ENCODE results near the gene CREB5.
"Not testable (repeated sequence)": the region's sequence is repeated elsewhere in the genome, so short reads cannot be mapped to it uniquely, and the experiment has no call there.

CREB5 gene

DNA sequence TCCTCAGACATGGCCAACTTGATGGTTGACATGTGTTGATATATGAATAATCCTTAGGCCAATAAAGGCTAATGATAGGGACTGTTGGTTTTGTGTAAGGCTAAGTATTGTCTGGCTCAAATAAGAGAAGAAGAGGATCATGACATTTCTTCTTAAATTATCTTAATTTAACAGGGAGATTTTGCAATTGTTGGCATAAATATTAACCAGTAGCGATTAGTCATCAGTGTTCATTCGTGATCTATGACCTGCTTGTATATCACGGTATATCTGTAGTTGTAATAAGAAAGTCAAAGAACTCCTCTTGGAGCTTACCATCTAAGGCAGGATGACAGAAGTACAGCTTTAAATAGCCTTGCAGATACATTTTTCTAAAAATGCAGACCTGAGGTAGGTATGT is 196.4 kb downstream of the CREB5 start:
- DNase-seq (ENCODE audit: low read depth in 2 of 2): no peak

DNA sequence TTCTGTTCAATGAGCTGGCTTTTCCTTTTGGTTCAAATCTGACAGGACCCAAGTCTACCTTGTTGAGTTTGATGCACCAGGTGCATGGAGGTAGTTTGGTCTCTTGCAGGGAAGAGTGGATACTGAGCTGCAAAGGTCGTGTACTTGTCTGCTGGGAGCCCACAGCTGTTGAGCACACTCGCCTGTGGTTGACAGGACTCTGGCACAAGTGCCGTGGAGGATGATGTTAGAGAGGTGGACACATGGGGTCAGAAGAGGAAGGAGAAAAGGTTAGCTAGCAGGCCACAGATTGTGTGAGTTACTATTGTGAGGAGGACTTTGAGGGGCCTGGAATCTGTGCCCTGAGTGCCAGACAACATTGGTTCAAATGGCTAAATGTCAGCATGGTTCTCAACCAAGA is 197.3 kb downstream of the CREB5 start:
- no peak for DNase-seq (ENCODE audit: low read depth in 2 of 2)

DNA sequence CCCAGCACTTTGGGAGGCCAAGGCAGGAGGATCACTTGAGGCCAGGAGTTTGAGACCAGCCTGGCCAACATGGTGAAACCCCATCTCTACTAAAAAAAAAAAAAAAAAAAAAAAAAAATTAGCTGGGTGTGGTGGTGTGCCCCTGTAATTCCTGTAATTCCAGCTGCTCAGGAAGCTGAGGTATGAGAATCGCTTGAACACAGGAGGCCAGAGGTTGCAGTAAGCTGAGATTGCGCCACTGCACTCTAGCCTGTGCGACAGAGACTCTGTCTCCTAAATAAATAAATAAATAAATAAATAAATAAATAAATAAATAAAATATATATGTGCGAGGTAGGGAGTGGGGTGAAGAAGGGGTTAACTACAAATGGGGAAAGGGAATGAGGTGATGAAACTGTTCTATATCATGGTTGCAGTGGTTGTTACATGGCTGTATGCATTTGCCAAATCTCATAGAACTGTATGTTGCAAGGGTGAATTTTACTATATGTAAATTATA is 199.1 kb downstream of the CREB5 start:
- not testable (repeated sequence) for DNase-seq (ENCODE audit: low read depth in 2 of 2)

DNA sequence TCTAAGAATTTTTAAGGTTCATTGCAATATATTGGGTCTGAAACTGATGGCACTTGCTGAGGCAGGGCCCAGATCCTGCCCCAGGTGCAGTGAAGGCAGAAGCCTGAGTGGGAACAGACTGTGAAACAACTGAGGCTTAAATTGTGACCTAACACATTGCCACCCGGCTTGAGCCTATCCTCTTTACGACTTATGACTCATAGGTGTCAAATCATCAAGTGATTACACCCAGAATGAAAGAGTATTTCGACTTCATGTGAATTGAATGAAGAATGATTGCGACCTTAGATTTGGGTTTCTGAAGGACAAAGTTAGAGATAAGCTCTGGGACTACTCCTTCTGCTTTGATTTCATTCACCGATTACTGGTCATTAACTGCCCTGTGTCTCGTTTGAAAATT is 200.9 kb downstream of the CREB5 start:
- DNase-seq (ENCODE audit: low read depth in 2 of 2): no peak

DNA sequence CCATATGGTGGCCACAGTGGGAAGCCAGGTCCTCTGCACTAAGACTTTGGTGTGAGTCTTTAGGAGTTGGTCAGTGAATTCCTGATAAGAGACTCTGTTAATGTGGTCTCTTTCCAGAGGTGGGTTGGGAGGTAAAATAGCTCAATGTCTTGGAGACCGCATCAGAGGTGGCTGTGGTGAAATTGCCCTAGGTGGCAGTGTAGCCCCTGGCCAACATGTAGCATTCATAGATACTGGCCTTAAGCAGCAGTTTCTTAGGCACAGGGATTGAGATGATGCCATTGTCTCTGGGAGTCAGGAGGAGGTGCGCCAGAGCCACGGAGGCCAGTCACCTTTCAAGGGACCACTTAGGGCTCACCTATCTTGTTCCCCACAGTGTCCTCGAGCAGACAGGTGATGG is 202.8 kb downstream of the CREB5 start:
- no peak for DNase-seq (ENCODE audit: low read depth in 2 of 2)

DNA sequence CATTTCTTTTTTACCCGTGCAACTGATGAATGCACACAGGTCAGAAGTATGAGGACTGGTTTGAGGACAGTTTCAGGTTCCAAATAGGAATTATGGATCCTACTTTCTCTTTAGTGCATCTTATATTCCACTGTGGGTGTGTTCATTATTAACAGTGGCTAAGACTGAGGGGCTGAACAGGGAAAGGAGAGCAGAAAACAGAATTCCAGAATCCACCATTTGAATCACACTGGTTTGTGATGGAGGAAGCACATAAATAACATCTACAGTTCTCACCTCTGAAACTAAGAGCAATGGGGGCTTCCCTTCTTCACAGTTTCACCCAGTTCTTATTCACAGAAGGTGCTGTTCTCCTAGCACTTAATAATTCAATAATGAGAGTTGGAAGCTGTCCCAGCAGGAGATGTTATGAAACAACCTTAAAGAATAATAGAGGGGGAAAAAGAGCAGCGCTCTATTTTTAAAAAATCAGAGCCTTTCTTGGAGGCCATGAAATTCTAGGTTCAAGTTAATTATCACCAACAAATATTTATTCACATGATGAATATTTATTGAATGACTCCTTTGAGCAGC is 205.1 kb downstream of the CREB5 start:
- DNase-seq (ENCODE audit: low read depth in 2 of 2): no peak

DNA sequence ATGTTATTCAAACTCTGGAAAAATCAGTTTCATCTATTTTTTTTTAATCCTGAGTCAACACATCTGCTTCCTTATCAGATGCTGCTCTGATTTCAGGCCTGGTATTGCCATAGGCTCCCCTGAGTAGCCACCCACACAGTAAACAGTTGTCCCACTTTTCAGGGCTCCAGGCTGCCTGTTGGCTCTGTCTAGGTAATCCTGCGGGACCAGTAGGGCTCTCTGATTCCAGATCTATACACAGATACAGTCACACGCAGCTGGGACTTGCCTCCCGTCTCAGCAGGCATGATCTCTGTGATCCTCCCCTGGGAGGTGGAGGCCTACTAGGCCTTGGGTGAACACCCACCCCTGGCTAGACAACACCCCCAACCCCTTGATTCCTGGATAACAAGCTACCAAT is 206.1 kb downstream of the CREB5 start:
- no peak for DNase-seq (ENCODE audit: low read depth in 2 of 2)

DNA sequence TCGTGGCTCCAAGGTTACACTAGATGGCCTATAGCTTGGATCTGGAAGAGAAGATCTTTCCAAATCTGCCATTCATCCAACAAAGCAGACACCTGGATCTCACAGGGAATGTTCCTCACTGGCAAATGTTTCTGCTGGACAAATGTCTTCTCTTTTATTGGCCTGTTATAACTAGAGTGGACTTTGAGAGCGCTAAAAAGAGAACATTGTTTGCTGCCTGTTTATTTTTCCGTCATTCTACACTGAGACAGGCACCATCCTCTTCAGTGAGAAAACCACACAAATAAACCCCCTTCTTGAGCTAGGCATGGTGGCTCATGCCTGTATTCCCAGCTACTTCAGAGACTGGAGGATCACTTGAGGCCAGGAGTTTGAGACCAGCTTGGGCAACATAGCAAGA is 206.9 kb downstream of the CREB5 start:
- no peak for DNase-seq (ENCODE audit: low read depth in 2 of 2)

DNA sequence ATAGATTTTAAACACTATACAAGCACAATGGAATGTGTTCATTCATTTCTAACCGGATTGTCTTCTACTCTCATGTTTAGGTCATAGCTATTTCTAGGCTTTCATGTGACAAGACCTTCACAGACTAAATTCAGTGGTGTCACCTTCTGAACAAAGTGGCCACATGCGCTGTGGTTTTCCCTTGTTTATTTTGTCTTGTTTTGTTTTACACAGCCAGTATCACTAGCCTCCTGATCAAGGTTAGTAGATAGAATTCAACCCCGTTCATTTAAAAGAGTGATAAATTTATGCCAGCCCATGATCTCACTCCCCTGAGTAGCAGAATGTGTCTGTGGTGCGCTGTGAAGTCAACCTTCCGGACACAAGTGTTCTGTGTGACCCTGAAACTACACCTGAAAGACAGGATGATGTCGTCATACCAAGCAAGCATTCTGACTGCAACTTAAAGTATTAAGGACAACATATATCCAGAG is 209.1 kb downstream of the CREB5 start:
- DNase-seq (ENCODE audit: low read depth in 2 of 2): no peak

DNA sequence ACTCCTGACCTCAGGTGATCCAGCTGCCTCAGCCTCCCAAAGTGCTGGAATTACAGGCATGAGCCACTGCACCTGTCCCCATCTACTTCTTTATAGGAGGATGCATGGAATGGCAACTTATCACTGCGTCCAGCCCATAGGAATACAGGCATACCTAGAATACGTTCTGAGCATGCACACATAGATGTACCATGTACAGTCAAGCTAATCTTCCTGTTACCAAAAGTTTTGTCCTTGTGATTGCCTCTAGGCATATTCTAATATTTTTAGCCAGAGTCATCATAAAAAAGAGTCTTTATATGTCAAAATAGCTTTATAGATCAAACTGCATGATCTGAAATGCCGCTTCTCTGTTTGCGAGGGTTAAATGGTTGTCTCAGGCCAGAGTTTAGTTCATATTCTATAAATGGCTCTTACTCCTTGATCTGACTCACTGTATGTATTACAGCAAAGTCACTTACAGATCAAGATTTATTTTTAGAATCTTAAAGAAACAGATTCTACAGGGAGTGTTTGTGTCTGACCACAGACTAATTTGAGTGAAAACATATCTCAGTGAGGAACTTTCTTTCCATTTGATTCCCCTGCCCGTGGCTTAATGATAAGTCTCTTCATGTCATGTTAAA is 210.9 kb downstream of the CREB5 start:
- no peak for DNase-seq (ENCODE audit: low read depth in 2 of 2)

DNA sequence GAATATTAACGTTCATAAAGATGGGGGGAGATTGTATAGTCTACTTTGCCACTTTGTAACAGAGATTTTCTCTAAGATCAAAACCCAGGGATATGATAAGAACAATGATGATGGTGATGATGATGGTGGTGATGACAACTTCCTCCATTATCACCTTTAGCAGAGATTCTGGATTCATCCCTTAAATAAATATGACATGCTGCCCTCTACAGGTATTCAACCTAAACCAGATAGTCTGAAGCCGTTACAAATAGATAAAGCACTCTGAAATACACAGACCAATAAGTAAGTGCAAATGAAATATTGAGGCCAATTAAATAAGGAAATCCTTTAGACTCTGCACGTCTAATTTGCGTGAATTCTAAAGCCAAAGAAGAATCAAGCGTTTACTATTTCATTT is 211.5 kb downstream of the CREB5 start:
- no peak for DNase-seq (ENCODE audit: low read depth in 2 of 2)

DNA sequence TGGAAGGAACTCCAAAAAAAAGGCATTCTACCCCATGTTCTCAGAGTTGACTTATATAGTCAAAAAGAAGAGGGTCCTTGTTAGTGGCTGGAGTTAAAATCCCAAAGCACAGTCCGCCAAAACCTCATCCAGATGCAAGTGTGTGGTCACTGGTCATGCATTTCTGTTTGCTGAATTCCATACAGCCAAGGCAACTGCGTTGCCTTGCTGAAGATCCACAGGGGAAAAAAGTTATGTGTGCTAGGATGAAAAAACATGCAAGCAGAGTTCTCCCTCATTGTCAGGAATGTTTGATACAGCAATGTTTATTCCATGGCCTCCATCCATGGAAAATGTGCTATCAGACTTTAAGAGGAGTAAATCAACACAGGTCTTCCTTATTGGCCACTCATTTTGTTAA is 213.1 kb downstream of the CREB5 start:
- DNase-seq (ENCODE audit: low read depth in 2 of 2): no peak

DNA sequence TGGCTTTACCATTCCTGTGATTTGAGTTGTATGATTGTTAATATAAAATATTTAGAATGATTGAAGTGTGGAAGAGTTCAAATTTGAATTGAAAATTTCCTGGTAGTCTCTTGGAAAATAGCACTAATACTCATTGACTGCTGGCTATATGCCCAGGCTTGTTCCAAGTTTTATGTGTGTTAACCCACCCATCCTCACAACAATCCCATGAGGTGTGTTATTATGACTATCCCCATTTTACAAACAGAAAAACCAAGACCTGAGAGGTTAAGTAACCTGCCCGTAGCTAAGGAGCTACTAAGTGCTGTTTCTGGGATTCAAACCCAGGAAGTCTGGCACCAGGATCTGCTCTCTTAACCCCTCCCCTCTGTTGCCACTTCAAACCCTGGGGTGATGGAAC is 213.9 kb downstream of the CREB5 start:
- DNase-seq (ENCODE audit: low read depth in 2 of 2): no peak

DNA sequence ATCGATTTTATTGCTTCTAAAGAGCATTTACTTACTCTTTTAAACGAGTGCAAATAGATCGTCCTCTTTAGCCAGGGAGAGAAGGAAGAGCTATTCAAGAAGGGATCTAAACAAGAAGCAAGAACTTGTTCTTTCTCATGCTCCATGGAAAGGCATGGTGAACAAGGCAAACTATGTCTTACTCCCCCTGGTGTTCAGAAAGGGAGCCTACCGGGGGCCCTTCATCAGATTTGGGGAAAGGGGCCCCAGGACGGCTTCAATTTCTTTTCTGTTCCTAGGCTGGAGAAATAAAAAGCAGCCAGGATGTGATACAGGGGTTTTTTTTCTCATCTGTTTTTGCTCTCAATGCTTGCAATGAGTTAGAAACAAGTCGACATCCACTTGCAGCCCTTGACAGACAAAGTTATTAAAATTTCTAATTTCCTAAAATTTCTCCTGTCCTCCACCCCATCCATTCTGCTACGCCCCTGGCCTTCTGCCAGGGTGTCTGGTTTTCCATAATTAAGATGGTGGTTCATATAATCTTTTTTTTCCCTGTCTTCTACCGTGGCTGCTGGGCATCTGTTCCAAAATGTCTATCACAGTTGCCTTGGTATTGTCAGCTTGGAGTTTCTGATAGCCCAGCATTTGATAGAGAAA is 214.4 kb downstream of the CREB5 start:
- no peak for DNase-seq (ENCODE audit: low read depth in 2 of 2)

DNA sequence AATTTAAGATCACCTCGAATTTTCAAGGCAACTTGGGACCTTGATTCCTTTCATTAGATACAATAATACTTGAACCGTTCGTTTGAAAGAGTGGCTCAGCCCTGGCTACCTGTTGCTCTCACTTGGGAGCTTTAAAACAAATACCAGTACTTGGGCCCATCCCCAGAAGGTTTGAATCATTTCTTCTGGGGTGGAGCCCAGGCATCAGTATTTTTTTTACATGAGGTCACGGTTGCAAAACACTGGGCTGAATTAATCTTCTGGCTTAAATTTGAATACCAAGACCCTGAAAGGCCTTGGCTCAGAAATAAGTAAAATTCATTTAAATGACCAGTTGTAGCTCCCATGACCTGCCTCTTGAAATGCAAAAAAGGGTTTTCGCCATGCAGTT is 214.9 kb downstream of the CREB5 start:
- DNase-seq (ENCODE audit: low read depth in 2 of 2): no peak

DNA sequence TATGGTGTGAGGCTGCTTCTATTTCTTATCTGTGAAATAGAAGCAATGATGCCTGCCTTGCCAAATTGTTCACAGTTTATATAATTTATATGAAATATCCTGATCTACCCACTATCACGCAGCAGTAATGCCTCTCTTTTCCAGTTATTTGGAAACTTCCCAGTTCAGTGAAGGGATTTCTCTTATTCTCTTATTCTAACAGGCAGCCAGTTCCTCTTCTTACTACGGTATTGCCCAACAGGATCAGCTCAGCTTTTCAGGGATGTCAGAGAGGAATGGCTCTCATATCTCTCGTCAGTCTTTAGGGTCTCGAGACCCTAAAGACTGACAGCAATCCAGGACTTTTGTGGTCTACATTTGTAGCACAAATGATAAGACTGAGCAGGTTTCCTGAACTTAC is 215.6 kb downstream of the CREB5 start:
- no peak for DNase-seq (ENCODE audit: low read depth in 2 of 2)

DNA sequence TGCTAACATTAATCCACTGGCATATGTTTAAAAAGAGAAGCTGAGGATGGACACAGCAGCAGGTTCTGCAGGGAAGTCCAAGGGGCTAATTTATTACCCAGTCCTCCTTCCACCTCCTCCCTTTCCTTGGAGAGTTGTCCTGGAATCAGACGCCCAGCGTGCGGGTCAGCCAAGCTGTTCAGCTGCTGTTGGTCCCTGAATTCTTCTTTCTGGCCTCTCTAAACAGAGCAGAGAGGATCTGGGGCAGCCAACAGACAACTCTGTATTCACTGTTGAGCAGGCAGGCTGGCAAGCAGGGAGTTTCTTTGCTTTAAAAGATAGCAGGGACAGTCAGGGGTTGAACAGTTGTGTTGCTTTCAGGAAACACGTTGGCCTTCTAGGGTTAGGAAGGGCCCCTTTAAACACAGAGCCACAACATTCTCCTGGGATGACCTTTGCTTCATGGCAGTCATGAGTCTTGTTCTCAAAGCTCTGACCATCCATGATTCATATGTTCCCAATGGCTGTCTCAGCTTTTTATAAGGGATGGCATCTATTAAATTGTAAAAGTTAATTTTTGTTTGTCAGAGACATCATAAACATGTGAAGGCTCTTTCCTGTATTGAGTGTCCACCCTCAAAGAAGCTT is 217.0 kb downstream of the CREB5 start:
- no peak for DNase-seq (ENCODE audit: low read depth in 2 of 2)

DNA sequence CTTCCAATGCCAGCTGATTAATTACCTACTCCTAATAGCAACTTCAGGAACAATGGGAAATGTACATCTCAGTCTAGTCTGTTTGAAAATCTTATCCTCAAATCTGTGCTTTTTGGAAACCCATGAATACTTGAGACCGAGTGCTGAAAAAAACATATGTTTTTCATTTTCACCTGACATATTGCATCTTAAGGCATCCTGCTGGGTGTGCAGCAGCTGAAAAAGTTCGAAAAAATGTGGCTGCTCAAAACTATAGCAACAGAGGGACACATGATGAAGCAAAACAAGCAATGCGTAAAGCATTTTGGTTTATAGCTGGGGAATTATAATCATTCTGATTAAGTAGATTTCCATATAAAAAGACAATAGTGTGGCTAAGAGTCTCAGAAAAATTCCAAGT is 218.0 kb downstream of the CREB5 start:
- DNase-seq (ENCODE audit: low read depth in 2 of 2): no peak

DNA sequence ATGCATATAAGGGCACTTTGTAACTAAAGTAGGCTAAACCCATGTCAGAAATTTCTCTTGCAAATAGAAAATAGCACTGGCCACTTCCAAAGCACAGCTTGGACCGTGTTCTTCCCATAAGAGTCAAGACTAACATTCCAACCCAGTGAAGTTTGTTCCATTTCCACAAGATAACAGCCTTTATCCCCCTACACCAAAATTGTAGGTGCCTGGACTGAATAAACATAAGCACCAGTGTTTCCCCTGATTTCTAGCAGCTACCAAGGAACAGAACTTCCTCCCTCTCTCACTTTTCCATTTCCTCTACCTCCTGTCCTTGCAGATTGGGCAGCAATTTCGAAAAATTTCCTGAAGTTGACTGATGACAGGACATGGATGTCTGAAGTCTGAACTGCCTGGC is 219.7 kb downstream of the CREB5 start:
- DNase-seq (ENCODE audit: low read depth in 2 of 2): no peak

DNA sequence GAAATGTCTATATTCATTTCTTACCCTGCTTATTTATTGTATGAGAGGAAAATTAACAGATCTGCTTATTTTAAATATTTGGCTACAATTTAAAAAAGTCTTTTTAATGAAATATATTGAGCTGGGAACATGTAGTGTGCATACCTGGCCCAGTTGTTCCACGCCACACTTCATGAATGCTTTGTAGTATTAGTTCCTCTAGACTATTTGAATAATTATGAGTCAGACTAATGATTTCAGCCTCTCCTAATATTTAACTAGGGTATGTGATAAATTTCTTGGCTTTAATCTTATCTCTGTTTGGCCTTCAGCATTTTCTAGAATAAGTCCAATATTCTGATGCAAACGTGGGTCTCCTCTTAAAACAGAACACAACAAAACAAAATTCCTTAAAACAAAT is 226.6 kb downstream of the CREB5 start:
- no peak for DNase-seq (ENCODE audit: low read depth in 2 of 2)

DNA sequence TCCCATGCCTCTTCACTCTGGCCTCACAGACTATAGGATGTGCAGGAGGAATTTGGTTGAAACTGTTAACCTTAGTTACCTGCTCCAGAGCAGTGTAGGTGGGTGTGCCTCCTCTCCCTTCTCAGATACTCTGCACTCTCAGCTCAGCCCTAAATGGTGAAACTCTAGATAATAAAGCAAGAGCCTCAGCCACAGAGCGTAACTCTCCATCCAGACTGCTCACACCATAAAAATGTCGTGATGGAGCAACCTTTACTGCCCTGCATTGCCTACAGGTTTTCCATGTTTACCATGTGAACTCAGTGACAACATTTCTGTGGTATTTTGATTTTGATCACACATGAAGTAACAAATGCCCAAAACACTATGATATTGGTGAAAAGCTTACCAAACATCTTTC is 227.7 kb downstream of the CREB5 start:
- DNase-seq (ENCODE audit: low read depth in 2 of 2): no peak

DNA sequence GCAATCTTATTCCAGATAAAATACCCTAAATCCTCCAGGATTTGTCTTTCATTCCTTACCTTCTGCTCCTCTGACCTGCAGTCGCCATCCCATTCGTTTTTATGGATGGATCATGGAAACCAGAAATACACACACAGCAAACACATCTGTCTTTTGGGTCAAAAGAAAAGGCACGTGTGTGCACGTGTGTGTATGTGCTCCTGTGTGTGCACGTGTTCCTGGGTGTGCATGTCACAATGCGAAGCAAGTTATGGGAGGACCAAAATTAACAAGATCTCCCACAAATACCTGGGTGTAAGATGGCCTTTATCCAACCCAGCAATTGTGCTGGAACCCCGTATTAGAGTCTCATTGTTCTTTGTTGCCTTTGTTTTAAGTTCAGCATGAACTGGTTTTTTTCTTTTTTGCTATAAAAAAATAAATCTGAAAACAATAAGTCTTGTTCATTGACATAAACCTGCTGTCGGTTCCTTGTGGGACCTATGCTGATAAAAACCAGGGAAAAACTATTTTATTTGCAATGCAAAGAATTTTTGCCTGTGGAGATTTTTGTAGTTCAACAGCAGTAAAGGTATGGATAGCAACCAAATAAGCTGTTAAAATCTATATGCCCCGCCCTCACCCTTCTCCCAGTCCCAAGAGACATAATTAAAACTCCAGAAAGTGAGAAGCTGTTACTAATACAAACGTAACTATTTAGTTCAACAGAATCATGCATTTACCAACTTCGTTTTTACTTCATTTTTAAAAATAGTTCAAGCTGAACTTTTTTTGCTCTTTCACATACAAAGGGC is 229.6 kb downstream of the CREB5 start:
- no peak for DNase-seq (ENCODE audit: low read depth in 2 of 2)

Measured in stimulated activated CD8-positive, alpha-beta memory T cell treated with anti-CD3 and anti-CD28 coated beads, Interleukin-7, amount 100 ng/mL, for 1 hour (primary cell).